AG04449 (cell line): Measurements from ENCODE around the gene RNF103.

Experiments used
- CTCF ChIA-PET: fragments of 350-600 bp; formaldehyde crosslinking; extraction: SDS; loops from one replicate; lab custom pipeline; 2021; ENCODE audit warnings: antibody characterized with exemption; lab: Yijun Ruan, JAX
- POLR2A ChIA-PET: fragments of 400-600, 350-600 bp; formaldehyde crosslinking; extraction: SDS; loops from one replicate; lab custom pipeline; 2020; ENCODE audit warnings: antibody characterized with exemption, inconsistent platforms; lab: Yijun Ruan, JAX
- DNase-seq: peaks from one replicate; pipeline ENCODE4 v3.0.0-alpha.2; 2010; ENCODE audit warnings: low read depth, low spot score
- H3K4me3 ChIP-seq: 2 replicates; pipeline ENCODE4 v1.5.1; 2011; ENCODE audit warnings: low read depth, mild to moderate bottlenecking, control low read depth, low read length
- CTCF ChIP-seq: IDR thresholded peaks from one replicate; pipeline ENCODE4 v1.5.1; 2011; ENCODE audit warnings: mild to moderate bottlenecking, moderate library complexity, low read length, control low read depth, inconsistent platforms; ENCODE audit not compliant: insufficient read depth; ENCODE audit errors: missing control alignments

RNF103 gene

GRCh38 chr2:86610871-86611270 lies 12.8 kb downstream of the RNF103 start:
- no peak for DNase-seq
- ChIA-PET CTCF (no interaction called here), POLR2A (no interaction called here)
- no peak for TF ChIP-seq CTCF
- no peak overlapping the region for H3K4me3 ChIP-seq

GRCh38 chr2:86608832-86609410 lies 14.7 kb downstream of the RNF103 start:
- DNase-seq = no peak
- no peak overlapping the region for H3K4me3 ChIP-seq
- ChIA-PET POLR2A (no interaction called here), CTCF (no interaction called here)
- no peak for TF ChIP-seq CTCF

- CTCF ChIA-PET = no interaction called here
Observed at GRCh38 chr2:86603905-86604304, 19.8 kb downstream of the RNF103 start.

GRCh38 chr2:86598966-86599365 lies 24.7 kb downstream of the RNF103 start:
- H3K4me3 ChIP-seq = no peak overlapping the region
- CTCF ChIA-PET = interaction anchor here (1.0 kb wide), 1 partner anchor 9 kb away, joined by 3 read pairs; no protein-coding TSS in a partner anchor
- TF ChIP-seq CTCF = no peak
- POLR2A ChIA-PET = no interaction called here
- no peak for DNase-seq

More at GRCh38 chr2:86603905-86604304, 19.8 kb downstream of the RNF103 start:
- POLR2A ChIA-PET = no interaction called here
- no peak overlapping the region for H3K4me3 ChIP-seq
- TF ChIP-seq CTCF = no peak
- DNase-seq = no peak

GRCh38 chr2:86596118-86596517 lies 27.5 kb downstream of the RNF103 start:
- no peak for DNase-seq
- no peak overlapping the region for H3K4me3 ChIP-seq
- ChIA-PET CTCF (no interaction called here), POLR2A (no interaction called here)
- no peak for TF ChIP-seq CTCF

- CTCF ChIA-PET = interaction anchor here (0.6 kb wide), 1 partner anchor 315 kb away, joined by 3 read pairs; no protein-coding TSS in a partner anchor
- DNase-seq = no peak
- POLR2A ChIA-PET = no interaction called here
- no peak overlapping the region for H3K4me3 ChIP-seq
- no peak for TF ChIP-seq CTCF
Observed at GRCh38 chr2:86593266-86593665, 30.4 kb downstream of the RNF103 start.
